NAMALWA (cell line): Measurements from ENCODE around the gene LIMA1.

ENCODE experiments used
- DNase-seq: peaks from one replicate; pipeline ENCODE4 v3.0.0-alpha.2; 2015; ENCODE audit warnings: low spot score

LIMA1 gene

DNA sequence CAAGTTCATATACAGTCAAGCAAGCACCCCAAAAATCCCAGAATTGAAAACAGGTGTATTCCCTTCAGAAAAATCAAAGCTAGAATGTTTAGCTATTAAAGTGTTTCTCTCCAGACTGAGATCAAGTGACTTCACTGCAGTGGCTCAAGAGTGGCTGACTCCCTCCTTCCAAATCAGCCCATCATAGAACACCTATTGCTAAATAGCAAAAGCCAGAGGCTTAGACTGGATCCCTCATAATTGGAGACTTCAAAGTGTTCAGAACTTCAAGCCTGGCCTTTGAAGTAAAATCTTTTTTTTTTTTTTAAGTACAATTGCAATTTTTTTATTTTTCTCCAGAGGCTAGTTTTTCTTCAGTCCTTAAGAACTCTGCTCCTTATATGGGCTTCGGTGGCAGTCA lies 66.1 kb downstream of the LIMA1 start:
- no peak for DNase-seq

DNA sequence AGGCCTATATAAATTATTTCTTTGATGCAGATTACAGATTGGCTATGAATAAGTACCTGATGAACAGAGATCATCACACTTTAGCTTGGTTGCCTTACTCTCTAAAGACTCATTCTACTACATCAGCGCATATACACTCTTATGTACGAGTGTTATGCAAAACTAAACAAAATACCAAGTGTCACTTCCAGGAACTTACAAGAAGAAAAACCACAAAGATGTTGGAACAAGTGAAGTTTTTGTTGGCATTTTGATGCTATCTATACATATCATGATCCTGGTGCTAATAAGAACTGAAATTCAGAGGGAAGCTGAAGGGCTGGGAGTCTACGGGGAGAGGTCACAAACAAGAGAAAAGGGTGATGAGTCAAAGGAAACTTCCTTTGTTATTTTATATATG lies 68.3 kb downstream of the LIMA1 start:
- DNase-seq, result no peak

DNA sequence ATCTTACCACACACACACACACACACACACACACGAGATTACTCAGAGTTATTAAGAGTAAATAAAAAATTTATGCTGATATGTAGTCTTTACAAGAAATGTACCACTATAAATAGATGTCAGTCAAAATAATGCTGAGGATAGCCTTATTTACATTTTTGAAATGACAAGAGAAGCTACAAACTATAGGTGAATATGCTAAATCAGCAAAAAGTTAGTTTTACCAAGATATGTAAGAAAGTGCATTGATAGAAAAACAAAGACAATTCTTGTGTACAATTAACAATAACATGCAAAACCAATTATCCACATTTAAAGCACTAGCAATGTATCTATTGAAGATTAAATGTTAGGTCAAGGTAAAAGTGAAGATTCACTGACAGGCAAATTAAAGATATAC lies 69.3 kb downstream of the LIMA1 start:
- no peak for DNase-seq

DNA sequence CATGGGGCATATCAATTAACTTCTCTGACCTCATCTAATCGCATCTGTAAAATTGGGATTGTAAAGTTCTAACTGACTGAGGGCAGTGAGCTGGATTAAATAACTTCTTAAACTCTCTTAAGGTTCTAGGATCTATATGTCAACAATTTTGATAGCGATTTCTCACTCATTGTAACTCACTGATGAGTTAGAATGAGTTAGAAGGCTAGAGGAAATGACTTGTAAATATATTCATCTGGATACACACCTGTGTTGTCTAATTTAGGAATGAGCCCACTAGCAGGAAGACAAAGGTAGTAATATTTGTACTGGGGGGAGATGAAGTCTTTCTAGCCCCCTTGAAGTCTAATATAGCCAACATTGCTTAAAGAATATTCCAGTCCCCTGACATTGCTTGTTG lies 69.9 kb downstream of the LIMA1 start:
- no peak for DNase-seq

GRCh38 chr12:50212071-50212467 lies 71.3 kb downstream of the LIMA1 start:
- no peak for DNase-seq

DNA sequence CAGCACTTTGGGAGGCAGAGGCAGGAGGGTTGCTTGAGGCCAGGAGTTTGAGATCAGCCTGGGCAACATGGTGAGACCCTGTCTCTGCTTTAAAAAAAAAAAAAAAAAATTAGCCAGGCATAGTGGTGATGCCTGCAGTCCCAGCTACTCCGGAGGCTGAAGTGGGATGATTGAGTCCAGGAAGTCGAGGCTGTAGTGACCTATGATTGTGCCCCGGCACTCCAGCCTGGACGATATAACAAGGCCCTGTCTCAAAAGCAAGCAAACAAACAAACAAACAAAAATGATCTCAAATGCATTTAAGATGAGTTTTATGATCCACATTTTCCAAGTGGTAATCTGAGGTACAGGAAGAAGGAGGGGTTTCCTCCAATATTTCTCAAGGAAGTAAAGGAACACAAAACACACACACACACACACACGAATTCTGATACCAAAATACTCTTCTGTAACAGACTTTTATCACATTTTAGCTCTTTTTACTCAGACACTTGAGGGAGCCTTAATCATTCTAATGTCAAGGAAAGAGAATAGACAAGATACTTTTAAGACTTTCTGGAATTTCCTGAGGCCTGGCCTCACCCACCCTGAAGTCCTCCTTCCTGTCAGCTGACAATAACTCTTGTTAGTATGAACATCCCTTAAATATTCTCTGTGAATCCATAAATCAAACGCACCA lies 71.8 kb downstream of the LIMA1 start:
- DNase-seq, result no peak

DNA sequence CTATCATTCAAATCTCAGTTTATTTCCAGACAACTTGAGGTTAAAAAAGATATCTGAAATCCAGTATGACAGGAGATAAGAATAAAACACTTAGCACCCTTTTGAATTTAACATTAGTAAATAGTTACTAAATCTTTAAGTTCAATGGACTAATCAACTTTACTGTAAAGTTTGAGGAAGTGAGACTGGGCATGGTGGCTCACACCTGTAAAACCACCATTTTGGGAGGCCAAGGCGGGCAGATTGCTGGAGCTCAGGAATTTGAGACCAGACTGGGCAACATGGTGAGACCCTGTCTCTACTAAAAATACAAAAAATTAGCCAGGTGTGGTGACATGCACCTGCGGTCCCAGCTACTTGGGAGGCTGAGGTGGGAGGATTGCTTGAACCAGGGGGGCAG lies 75.9 kb downstream of the LIMA1 start:
- DNase-seq, result no peak

DNA sequence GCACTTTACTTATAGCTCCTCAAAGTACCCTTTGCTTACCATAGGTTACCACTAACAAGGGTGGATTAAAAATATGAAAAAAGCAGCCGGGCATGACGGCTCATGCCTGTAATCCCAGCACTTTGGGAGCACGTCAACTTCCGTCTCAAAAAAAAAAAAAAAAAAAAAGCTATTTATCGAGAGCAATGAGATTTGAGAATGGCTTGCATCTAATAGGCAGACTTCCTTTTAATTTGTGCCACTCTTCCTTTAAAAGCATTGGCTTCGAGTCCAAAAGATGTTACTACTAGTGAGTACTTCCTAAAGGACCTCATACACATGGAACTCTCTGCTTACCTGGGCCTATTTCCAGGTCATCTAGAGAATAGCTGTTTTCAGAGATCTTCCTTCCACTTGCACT lies 77.7 kb downstream of the LIMA1 start:
- no peak for DNase-seq

- DNase-seq, result no peak
These were observed 79.6 kb downstream of the LIMA1 start for GRCh38 chr12:50203691-50204090.

GRCh38 chr12:50201987-50202521 lies 81.3 kb downstream of the LIMA1 start:
- DNase-seq, result no peak

GRCh38 chr12:50200552-50201273 lies 82.6 kb downstream of the LIMA1 start:
- no peak for DNase-seq

DNA sequence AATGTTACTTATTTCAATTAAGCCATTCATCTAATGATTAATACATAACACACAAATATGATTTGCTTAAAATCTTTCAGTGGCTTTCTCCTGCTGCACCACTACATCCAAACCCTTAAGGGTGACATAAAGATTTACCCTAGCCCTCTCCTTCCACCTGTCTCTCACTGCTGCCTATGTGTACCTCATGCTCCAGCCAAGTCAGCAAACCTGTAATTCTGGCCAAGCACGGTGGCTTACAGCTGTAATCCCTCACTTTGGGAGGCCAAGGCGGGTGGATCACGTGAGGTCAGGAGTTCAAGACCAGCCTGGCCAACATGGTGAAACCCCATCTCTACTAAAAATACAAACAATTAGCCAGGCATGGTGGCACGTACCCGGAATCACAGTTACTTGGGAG lies 84.5 kb downstream of the LIMA1 start:
- DNase-seq, result no peak

- DNase-seq, result no peak
These were observed 86.0 kb downstream of the LIMA1 start for GRCh38 chr12:50197297-50197727.

- no peak for DNase-seq
These were observed 86.8 kb downstream of the LIMA1 start for GRCh38 chr12:50196537-50196936.

GRCh38 chr12:50195832-50196231 lies 87.5 kb downstream of the LIMA1 start:
- DNase-seq, result no peak

DNA sequence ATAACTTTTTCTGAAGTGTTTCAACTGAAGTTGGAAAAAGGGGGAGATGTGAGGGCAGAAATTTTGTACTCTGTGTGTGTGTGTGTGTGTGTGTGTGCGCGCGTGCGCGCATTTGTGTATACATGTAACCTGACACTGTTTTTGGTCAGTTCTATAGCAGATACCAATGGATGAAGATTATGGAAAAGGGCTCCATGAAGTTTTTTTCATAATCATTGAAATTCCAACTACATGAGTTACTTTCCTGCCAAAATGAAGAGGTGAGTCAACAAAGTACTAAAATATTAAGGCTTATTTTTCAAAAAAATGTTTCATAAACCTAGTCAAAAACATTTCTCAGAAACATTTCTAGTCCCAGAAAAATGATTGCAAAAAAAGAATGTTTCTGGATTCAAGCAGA lies 90.4 kb downstream of the LIMA1 start:
- no peak for DNase-seq

DNA sequence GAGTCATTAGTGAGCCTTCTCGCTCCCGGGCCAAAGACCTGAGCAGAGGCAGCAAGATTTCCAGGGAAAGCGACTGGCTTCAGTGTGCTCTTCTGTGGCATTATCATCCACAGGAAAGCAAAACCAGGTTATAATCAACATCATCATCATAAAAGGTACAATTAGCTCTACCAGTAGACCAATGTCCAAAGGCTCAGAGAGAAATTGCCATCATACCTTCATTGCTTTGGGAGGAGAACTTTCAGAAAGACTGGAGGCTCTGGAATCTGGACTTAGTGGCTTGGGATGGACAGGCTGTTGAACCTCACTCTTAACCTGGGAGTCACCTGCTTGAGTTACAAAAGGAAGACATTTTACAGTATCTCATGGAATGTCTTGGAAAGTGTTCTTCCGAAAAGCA lies 91.1 kb downstream of the LIMA1 start:
- no peak for DNase-seq

DNA sequence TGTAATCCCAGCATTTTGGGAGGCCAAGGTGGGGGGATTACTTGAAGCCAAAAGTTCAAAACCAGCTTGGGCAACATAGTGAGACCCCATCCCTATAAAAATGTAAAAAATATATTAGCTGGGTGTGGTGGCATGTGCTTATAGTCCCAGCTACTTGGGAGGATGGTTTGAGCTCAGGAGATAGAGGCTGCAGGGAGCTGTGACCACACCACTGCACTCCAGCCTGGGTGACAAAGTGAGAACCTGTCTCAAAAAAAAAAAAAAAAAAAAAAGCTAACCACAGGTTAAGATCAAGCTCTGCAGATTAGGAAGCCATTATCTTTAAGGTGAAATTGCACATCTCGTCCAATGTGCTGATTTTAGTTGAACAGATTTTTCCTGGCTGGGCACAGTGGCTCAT lies 92.5 kb downstream of the LIMA1 start:
- DNase-seq, result no peak

DNA sequence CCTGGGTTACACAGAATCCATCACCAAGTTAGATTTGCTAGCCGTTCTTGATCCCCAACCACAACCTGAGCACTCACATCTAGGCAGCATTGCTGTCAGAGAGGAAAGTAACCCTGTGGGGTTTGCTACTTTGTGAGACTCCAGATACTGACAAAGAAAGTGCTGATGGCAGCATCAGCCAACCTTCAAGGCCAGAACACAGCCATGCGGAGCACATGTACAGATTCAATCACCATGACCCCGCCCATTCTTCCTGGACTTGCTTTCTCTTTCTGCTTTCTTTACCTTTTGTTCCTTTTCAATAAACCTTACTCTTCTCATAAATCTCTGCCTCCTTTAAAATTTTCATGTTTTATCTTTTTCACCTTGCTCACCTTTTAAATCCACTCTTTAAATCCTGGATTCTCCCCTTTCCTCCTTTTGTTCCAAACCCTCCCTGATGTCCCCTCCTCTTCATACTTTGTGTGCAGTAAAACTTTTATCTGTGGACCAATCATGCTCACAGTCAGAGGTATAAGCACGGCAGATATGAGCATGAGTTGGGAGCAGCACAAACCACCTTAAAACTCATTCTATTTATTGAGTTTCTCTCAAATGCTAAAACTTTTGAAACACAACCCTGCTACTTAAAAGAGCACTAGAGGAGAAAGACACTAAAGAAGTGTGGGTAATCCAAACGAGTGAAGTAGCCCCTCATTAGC lies 94.3 kb downstream of the LIMA1 start:
- DNase-seq, result no peak

- no peak for DNase-seq
These were observed 95.0 kb downstream of the LIMA1 start for GRCh38 chr12:50188241-50188781.

GRCh38 chr12:50187084-50187900 lies 96.0 kb downstream of the LIMA1 start:
- no peak for DNase-seq

GRCh38 chr12:50186681-50187080 lies 96.6 kb downstream of the LIMA1 start:
- DNase-seq, result no peak
